K562 (cell line): ENCODE results near the gene RELCH. TPM values are rescaled to one million over a fixed set of nuclear protein-coding genes. Genes with fewer than 3 reads are reported as not detected.

Experiments
- ARHGAP35 ChIP-seq: fragments of 450-650 bp; IDR thresholded peaks from 2 replicates; pipeline ENCODE4 v1.6.1; 2018; ENCODE audit not compliant: partially characterized antibody
- NCOR1 ChIP-seq: fragments of 450-650 bp; IDR thresholded peaks from 2 replicates; pipeline ENCODE4 v1.6.1; 2016; ENCODE audit warnings: mild to moderate bottlenecking, moderate library complexity
- PRPF4 ChIP-seq: fragments of 200-400 bp; formaldehyde crosslinking; IDR thresholded peaks from one replicate; pipeline ENCODE4 v1.6.1; 2017; ENCODE audit warnings: low read length, low read depth, mild to moderate bottlenecking; ENCODE audit not compliant: insufficient read depth, poor library complexity, severe bottlenecking
- SRSF1 ChIP-seq: fragments of 200-400 bp; formaldehyde crosslinking; IDR thresholded peaks from 2 replicates; pipeline ENCODE4 v1.6.1; 2017; ENCODE audit warnings: mild to moderate bottlenecking, low read depth, low read length, moderate library complexity
- TAF7 ChIP-seq: fragments of 450-650 bp; IDR thresholded peaks from 2 replicates; pipeline ENCODE4 v1.6.1; 2016; ENCODE audit warnings: missing genetic modification characterization, missing compliant biosample characterization
- ZBTB40 ChIP-seq, 2 experiments: fragments of 450-650 bp in 1 of 2; sonication (generic) in 1 of 2; formaldehyde crosslinking in 1 of 2; IDR thresholded peaks; 2 replicates each; pipeline versions ENCODE4 v1.7.1 to v1.9.0; 2016 to 2022; ENCODE audit warnings: inconsistent platforms in 1 of 2, mild to moderate bottlenecking in 1 of 2, missing genetic modification reagents in 1 of 2
- ZNF644 ChIP-seq: fragments of 200-800 bp; sonication (Bioruptor generic); IDR thresholded peaks from 2 replicates; pipeline ENCODE4 v1.6.1; 2016; ENCODE audit warnings: low read depth, missing genetic modification characterization, missing compliant biosample characterization
- polyA plus RNA-seq, 8 experiments: library from polyadenylated mRNA; depleted of rRNA in 4 of 8; stranded (reverse) in 5 of 8; unstranded in 3 of 8; fragments of >200 nt; fragmentation: Nextera tagmentation in 2 of 8; fragmentation: Illumina TruSeq in 1 of 8; extraction: Ambion mirVana in 2 of 8; extraction: Trizol in 1 of 8; gene quantifications; 2 replicates each; pipeline versions ENCODE4 v1.2.1 to v1.2.3, GENCODE V29; 2011 to 2014; ENCODE audit warnings: inconsistent platforms in 1 of 8, missing spikeins in 1 of 8
- total RNA-seq, 7 experiments: library from RNA; depleted of rRNA in 6 of 7; stranded (reverse); fragments of >200 nt in 6 of 7; fragmentation: Illumina TruSeq in 2 of 7; extraction: Trizol in 2 of 7; gene quantifications; 2 replicates each; pipeline versions ENCODE4 v1.2.1 to v1.2.3, GENCODE V29; 2011 to 2021; ENCODE audit warnings: low replicate concordance in 1 of 7
- TF ChIP-seq, protein P1 (sequence below): fragments of 450-650 bp; IDR thresholded peaks from 2 replicates; pipeline ENCODE4 v1.6.1; 2018; ENCODE audit warnings: mild to moderate bottlenecking, low read depth; ENCODE audit not compliant: partially characterized antibody
- TF ChIP-seq, protein P2 (sequence below), 3 experiments: fragments of 200-800 bp in 1 of 3; fragments of 250-450 bp in 1 of 3; fragments of 450-650 bp in 1 of 3; sonication (Bioruptor Pico) in 1 of 3; sonication (Bioruptor generic) in 1 of 3; formaldehyde crosslinking in 1 of 3; IDR thresholded peaks; 2 replicates each; pipeline versions ENCODE4 v1.6.1 to v1.8.0; 2016 to 2022; ENCODE audit warnings: mild to moderate bottlenecking in 2 of 3, missing genetic modification characterization in 2 of 3, missing compliant biosample characterization in 1 of 3, moderate library complexity in 1 of 3
- TF ChIP-seq, protein P3 (sequence below): fragments of 450-650 bp; formaldehyde crosslinking; IDR thresholded peaks from 2 replicates; pipeline ENCODE4 v1.4.0; 2022; ENCODE audit warnings: mild to moderate bottlenecking, moderate library complexity

RELCH gene
- total and polyA plus RNA-seq, 9 of the 15 experiments (the other 6 are each of a cell fraction or from before 2014, with no cell fraction given) = 1.4 to 13.6 (median 7.6) TPM

GRCh38 chr18:62186774-62187542 is at the start of gene RELCH, which contains the start of gene PIGN (continued):
- TF ChIP-seq, protein P1, sequence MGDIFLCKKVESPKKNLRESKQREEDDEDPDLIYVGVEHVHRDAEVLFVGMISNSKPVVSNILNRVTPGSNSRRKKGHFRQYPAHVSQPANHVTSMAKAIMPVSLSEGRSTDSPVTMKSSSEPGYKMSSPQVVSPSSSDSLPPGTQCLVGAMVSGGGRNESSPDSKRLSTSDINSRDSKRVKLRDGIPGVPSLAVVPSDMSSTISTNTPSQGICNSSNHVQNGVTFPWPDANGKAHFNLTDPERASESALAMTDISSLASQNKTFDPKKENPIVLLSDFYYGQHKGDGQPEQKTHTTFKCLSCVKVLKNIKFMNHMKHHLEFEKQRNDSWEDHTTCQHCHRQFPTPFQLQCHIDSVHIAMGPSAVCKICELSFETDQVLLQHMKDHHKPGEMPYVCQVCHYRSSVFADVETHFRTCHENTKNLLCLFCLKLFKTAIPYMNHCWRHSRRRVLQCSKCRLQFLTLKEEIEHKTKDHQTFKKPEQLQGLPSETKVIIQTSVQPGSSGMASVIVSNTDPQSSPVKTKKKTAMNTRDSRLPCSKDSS = no peak
- peak; percentile 20; the same call in 1 of the 2 replicates for TF ChIP-seq TAF7 (tag)
- TF ChIP-seq ARHGAP35 = peak; percentile 85
- no peak for TF ChIP-seq ZNF644 (tag)
- TF ChIP-seq SRSF1 = no peak
- TF ChIP-seq, protein P2, sequence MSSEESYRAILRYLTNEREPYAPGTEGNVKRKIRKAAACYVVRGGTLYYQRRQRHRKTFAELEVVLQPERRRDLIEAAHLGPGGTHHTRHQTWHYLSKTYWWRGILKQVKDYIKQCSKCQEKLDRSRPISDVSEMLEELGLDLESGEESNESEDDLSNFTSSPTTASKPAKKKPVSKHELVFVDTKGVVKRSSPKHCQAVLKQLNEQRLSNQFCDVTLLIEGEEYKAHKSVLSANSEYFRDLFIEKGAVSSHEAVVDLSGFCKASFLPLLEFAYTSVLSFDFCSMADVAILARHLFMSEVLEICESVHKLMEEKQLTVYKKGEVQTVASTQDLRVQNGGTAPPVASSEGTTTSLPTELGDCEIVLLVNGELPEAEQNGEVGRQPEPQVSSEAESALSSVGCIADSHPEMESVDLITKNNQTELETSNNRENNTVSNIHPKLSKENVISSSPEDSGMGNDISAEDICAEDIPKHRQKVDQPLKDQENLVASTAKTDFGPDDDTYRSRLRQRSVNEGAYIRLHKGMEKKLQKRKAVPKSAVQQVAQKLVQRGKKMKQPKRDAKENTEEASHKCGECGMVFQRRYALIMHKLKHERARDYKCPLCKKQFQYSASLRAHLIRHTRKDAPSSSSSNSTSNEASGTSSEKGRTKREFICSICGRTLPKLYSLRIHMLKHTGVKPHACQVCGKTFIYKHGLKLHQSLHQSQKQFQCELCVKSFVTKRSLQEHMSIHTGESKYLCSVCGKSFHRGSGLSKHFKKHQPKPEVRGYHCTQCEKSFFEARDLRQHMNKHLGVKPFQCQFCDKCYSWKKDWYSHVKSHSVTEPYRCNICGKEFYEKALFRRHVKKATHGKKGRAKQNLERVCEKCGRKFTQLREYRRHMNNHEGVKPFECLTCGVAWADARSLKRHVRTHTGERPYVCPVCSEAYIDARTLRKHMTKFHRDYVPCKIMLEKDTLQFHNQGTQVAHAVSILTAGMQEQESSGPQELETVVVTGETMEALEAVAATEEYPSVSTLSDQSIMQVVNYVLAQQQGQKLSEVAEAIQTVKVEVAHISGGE (CRISPR knock-in tag; IDR thresholded peaks at IDR 0.05) = no peak
- TF ChIP-seq NCOR1 = no peak
- no peak; the same call in 1 of the 2 replicates for TF ChIP-seq ZBTB40 (IDR thresholded peaks at IDR 0.05)
- no peak for TF ChIP-seq ZBTB40 (CRISPR knock-in tag; IDR thresholded peaks at IDR 0.05)
- TF ChIP-seq, protein P3, sequence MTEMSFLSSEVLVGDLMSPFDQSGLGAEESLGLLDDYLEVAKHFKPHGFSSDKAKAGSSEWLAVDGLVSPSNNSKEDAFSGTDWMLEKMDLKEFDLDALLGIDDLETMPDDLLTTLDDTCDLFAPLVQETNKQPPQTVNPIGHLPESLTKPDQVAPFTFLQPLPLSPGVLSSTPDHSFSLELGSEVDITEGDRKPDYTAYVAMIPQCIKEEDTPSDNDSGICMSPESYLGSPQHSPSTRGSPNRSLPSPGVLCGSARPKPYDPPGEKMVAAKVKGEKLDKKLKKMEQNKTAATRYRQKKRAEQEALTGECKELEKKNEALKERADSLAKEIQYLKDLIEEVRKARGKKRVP = no peak
- TF ChIP-seq PRPF4 = no peak
